Mucosa of descending colon (tissue), 3 donors: Measurements from ENCODE around the gene SCFD2. TPM values are rescaled to one million over a fixed set of nuclear protein-coding genes. Genes with fewer than 3 reads are reported as not detected.
A peak's percentile ranks its signal among the peaks of the same experiment; 100 is the strongest.

Source experiments
- ATAC-seq: fragments of 200-7000 bp; cut with Tn5 transposase; one replicate; pipeline ENCODE4 v1.9.1; 2020; ENCODE audit warnings: mild to moderate bottlenecking, moderate library complexity
- DNase-seq, 3 donors: peaks; one replicate each; pipeline ENCODE4 v3.0.0-alpha.2; 2020
- H3K36me3 ChIP-seq: fragments of 200-600 bp; one replicate; pipeline ENCODE4 v1.8.0; 2021; ENCODE audit warnings: low read depth, mild to moderate bottlenecking
- H3K4me1 ChIP-seq: fragments of 200-600 bp; one replicate; pipeline ENCODE4 v1.8.0; 2021; ENCODE audit warnings: low read depth, mild to moderate bottlenecking
- H3K4me3 ChIP-seq: fragments of 200-600 bp; one replicate; pipeline ENCODE4 v1.8.0; 2021; ENCODE audit warnings: mild to moderate bottlenecking
- H3K9me3 ChIP-seq: fragments of 200-600 bp; one replicate; pipeline ENCODE4 v1.8.0; 2021; ENCODE audit warnings: mild to moderate bottlenecking
- intact Hi-C, 2 donors: fragments of 100-400 bp; cut with DNase I in 1 of 2; cut with micrococcal nuclease in 1 of 2; formaldehyde crosslinking; loops; one replicate each; pipeline versions ENCODE4 v1.11.0 to v1.11.1; 2022; cut with DNase I, micrococcal nuclease
- total RNA-seq, 3 donors: library from RNA; stranded (reverse); fragmentation: NEBNext Ultra II Directional in 2 of 3; extraction: Animal tissue kit (Norgen Biotek cat#: 25700) in 2 of 3; gene quantifications; one replicate each; pipeline versions ENCODE4 v1.2.1 to v1.2.4, GENCODE V29; 2021 to 2023
- TF ChIP-seq, protein P1 (sequence below): fragments of 200-600 bp; IDR thresholded peaks from one replicate; pipeline ENCODE4 v1.8.0; 2022; ENCODE audit warnings: antibody characterized with exemption, mild to moderate bottlenecking
- donor health status: DM: no; HTN: no; CAD: no; lungs with moderate emphysema.
- donor health status: DM: no; HTN: no; CAD: no.
- donor health status: DM: no; HTN: yes; CAD: no.

The SCFD2 gene
- total RNA-seq, 3 donors from 2014 or later, result 11.7 to 17.2 (median 16.0) TPM

DNA sequence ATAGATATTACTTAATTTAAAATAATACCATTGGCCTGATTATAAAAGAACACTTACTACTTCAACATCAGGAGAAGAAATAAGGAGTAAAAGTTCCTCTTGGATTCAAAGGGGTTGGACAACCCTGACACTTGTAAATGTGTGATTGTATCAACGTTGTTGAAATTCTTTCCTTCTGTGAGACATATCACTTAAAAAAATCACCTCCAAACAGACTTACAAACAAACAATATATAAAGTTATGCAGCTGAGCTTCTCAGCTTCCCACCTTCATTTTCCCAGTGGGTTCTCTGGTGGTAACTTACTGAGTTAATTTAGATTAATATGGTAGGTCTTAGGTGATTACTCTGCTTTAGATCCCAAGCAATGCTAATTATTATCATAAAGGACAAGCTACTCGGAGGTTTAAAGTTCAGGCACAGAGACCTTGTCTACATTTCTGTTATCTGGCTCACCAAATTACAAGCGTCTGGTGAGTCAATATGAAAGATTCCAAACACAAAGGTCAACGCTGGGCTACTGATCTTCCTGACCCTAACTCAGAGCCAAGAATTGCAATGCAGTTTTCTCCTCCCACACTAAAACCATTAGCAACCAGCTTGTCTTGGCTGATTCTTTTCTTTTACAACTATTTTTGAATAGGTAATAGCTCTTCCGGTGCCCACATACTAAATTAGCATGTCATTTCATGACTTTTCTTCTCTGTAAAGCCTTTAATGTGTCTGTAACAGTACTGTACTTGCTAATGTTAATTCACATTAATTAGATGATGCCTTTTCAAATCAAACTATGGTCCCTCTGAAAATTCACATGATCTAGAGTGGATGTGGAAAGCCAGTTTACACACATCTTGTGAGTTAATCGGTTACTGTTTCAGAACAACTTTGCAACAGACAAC lies 346.1 kb downstream of the SCFD2 start:
- Histone ChIP-seq H3K9me3 (no peaks in the 10 kb centered on the region), H3K4me1 (peaks cover 5% of the 10 kb centered on the region), H3K36me3 (no peaks in the 10 kb centered on the region), H3K4me3 (no peak overlapping the region)
- peak; percentile 86 for ATAC-seq
- DNase-seq, result no peak
- TF ChIP-seq, protein P1, sequence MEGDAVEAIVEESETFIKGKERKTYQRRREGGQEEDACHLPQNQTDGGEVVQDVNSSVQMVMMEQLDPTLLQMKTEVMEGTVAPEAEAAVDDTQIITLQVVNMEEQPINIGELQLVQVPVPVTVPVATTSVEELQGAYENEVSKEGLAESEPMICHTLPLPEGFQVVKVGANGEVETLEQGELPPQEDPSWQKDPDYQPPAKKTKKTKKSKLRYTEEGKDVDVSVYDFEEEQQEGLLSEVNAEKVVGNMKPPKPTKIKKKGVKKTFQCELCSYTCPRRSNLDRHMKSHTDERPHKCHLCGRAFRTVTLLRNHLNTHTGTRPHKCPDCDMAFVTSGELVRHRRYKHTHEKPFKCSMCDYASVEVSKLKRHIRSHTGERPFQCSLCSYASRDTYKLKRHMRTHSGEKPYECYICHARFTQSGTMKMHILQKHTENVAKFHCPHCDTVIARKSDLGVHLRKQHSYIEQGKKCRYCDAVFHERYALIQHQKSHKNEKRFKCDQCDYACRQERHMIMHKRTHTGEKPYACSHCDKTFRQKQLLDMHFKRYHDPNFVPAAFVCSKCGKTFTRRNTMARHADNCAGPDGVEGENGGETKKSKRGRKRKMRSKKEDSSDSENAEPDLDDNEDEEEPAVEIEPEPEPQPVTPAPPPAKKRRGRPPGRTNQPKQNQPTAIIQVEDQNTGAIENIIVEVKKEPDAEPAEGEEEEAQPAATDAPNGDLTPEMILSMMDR, result no peak
- intact Hi-C loops, result no loop called here

- TF ChIP-seq, protein P1, result no peak
- H3K4me3 ChIP-seq, result no peak overlapping the region
- peaks cover 5% of the 10 kb centered on the region for H3K4me1 ChIP-seq
- H3K9me3 ChIP-seq, result no peaks in the 10 kb centered on the region
- DNase-seq, result no peak
- no peak for ATAC-seq
- H3K36me3 ChIP-seq, result no peaks in the 10 kb centered on the region
- intact Hi-C loops, result no loop called here
These were observed 347.4 kb downstream of the SCFD2 start for GRCh38 chr4:53018471-53018870.

DNA sequence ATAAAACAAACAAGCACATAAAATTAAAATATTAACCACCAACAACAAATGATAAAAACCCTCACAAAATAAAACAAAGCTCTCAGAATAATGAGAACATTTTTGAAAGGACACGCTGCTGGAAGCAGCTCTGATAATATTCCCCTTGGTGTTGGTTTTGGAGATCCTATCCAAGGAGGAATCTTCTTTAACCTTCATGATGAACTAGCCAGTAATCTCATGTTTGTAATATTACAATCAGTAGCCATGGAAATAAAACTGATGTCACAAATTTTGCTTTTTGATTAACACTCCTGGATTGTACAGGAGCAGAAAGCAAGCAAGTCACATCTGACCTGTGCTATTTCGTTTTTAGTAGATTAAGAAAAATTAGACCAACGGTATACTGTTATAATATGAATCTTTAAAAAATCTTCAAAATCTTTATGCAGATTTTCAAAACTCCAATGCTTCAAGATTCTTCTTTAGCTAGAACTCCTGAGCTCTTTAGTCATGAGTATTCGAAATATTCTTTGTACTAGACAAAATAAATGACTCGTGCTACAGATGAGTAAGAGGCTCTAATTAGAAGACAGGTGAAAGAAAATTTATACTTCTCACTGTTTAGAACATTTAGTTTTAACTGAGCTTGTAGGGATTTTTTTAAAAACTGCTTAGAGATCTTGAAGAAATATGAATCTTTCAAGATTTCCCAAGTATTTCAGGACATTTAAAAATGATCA lies 349.6 kb downstream of the SCFD2 start:
- intact Hi-C loops, result no loop called here
- no peak for ATAC-seq

GRCh38 chr4:53015681-53016080 lies 350.2 kb downstream of the SCFD2 start:
- peak; percentile 38 for ATAC-seq

More for the DNA sequence above, 349.6 kb downstream of the SCFD2 start:
- no peak for DNase-seq
- peaks cover 5% of the 10 kb centered on the region for H3K4me1 ChIP-seq
- H3K9me3 ChIP-seq, result no peaks in the 10 kb centered on the region
- H3K4me3 ChIP-seq, result no peak overlapping the region
- no peaks in the 10 kb centered on the region for H3K36me3 ChIP-seq
- TF ChIP-seq, protein P1, result no peak

DNA sequence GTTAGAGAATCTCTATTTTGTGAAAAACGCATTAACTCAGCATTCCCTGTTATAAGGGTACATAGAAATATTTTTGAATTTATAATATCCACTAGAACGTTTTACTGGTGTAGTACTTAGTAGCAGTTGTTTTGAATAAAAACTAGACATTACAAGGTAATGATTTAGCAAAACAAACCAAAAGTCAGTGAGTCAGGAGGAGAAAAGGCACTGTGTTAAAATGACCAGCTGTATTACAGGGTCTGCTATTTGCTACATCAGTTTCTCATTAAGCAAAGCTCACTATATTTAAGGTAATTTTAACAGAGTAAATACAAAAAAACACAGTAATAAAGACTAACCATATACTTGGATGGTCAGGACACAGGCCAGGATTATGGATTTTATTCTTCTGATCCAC lies 351.0 kb downstream of the SCFD2 start:
- intact Hi-C loops, result no loop called here
- no peak for ATAC-seq
- no peak for DNase-seq
- no peaks in the 10 kb centered on the region for H3K36me3 ChIP-seq
- TF ChIP-seq, protein P1, result no peak
- no peak overlapping the region for H3K4me3 ChIP-seq
- H3K4me1 ChIP-seq, result peaks cover under 1% of the 10 kb centered on the region
- no peaks in the 10 kb centered on the region for H3K9me3 ChIP-seq

More at GRCh38 chr4:53015681-53016080, 350.2 kb downstream of the SCFD2 start:
- DNase-seq, result peak in 1 of 3 donors; percentile 25
- intact Hi-C loops, result no loop called here
- TF ChIP-seq, protein P1, result peak; percentile 35
- H3K4me1 ChIP-seq, result peaks cover 5% of the 10 kb centered on the region
- no peak overlapping the region for H3K4me3 ChIP-seq
- H3K9me3 ChIP-seq, result no peaks in the 10 kb centered on the region
- H3K36me3 ChIP-seq, result no peaks in the 10 kb centered on the region
